Osteoblast (primary cell): ENCODE results near the gene CHRNA1. TPM values are rescaled to one million over a fixed set of nuclear protein-coding genes. Genes with fewer than 3 reads are reported as not detected.

ENCODE experiments used
- DNase-seq: peaks from one replicate; pipeline ENCODE4 v3.0.0; 2011; ENCODE audit warnings: low spot score, mixed read lengths; ENCODE audit not compliant: insufficient read length; ENCODE audit errors: missing footprints
- H2AFZ ChIP-seq: 2 replicates; pipeline ENCODE4 v1.6.0; 2011; ENCODE audit warnings: mild to moderate bottlenecking, low read length
- H3K27ac ChIP-seq: 2 replicates; pipeline ENCODE4 v1.5.1; 2011; ENCODE audit warnings: mild to moderate bottlenecking, low read depth, low read length, moderate library complexity
- H3K27me3 ChIP-seq: 2 replicates; pipeline ENCODE4 v1.6.0; 2012; ENCODE audit warnings: mild to moderate bottlenecking, control low read depth, inconsistent platforms, low read length, moderate library complexity; ENCODE audit not compliant: insufficient read depth
- H3K36me3 ChIP-seq: 2 replicates; pipeline ENCODE4 v1.5.1; 2011; ENCODE audit warnings: mild to moderate bottlenecking, low read length, control low read depth, moderate library complexity; ENCODE audit not compliant: insufficient read depth
- H3K4me1 ChIP-seq: 2 replicates; pipeline ENCODE4 v1.5.1; 2011; ENCODE audit warnings: mild to moderate bottlenecking, low read length, control low read depth, moderate library complexity; ENCODE audit not compliant: insufficient read depth
- H3K4me2 ChIP-seq: 2 replicates; pipeline ENCODE4 v1.6.0; 2011; ENCODE audit warnings: mild to moderate bottlenecking, low read length; ENCODE audit not compliant: insufficient read depth
- H3K4me3 ChIP-seq: fragments of 200-600 bp; sonication (generic); 3 replicates; pipeline ENCODE4 v1.5.1; 2012; ENCODE audit warnings: mild to moderate bottlenecking, low read length, inconsistent platforms; ENCODE audit not compliant: insufficient read depth
- H3K79me2 ChIP-seq: 2 replicates; pipeline ENCODE4 v1.6.0; 2012; ENCODE audit warnings: mild to moderate bottlenecking, low read length, control low read depth, inconsistent platforms; ENCODE audit not compliant: insufficient read depth
- H3K9me3 ChIP-seq: 2 replicates; pipeline ENCODE4 v1.5.1; 2011; ENCODE audit warnings: low read depth, low read length, control low read depth
- H4K20me1 ChIP-seq: 2 replicates; pipeline ENCODE4 v1.6.0; 2012; ENCODE audit warnings: mild to moderate bottlenecking, low read length, control low read depth; ENCODE audit not compliant: insufficient read depth
- CTCF ChIP-seq: IDR thresholded peaks from 2 replicates; pipeline ENCODE4 v1.5.1; 2011; ENCODE audit warnings: mild to moderate bottlenecking, low read depth, low read length, moderate library complexity; ENCODE audit errors: extremely low read depth
- total RNA-seq: library from RNA; depleted of rRNA; stranded (reverse); fragments of >200 nt; gene quantifications from 2 replicates; pipeline ENCODE4 v1.2.3, GENCODE V29; 2012

CHRNA1 gene
- total RNA-seq: not detected in 2 replicates

GRCh38 chr2:174764280-174765255 lies at the start of gene CHRNA1:
Gene CHRNA1, minus strand, starts transcription at chr2:174764472. Its CDS starts 78 bp downstream, at chr2:174764394.
- Histone ChIP-seq H4K20me1 (no peaks in the 10 kb centered on the region), H3K27ac (no peak within 1 kb of the TSS), H2AFZ (peak within 1 kb of the TSS; percentile 69), H3K79me2 (no peaks in the 10 kb centered on the region), H3K4me2 (peak within 1 kb of the TSS; percentile 60), H3K4me3 (peak within 1 kb of the TSS; percentile 41), H3K36me3 (no peaks in the 10 kb centered on the region), H3K27me3 (no peaks in the 10 kb centered on the region), H3K4me1 (peaks cover 14% of the 10 kb centered on the region), H3K9me3 (no peaks in the 10 kb centered on the region)
- no peak for TF ChIP-seq CTCF
- peak; percentile 89 for DNase-seq

GRCh38 chr2:174812037-174812436 lies 47.8 kb upstream of the CHRNA1 start:
- Histone ChIP-seq H3K79me2 (no peaks in the 10 kb centered on the region), H3K4me2 (no peak overlapping the region), H3K4me1 (peaks cover 19% of the 10 kb centered on the region), H4K20me1 (no peaks in the 10 kb centered on the region), H3K27me3 (no peaks in the 10 kb centered on the region), H3K4me3 (no peak overlapping the region), H2AFZ (no peak overlapping the region), H3K36me3 (peaks cover 4% of the 10 kb centered on the region), H3K27ac (no peak overlapping the region), H3K9me3 (no peaks in the 10 kb centered on the region)
- TF ChIP-seq CTCF: no peak
- no peak for DNase-seq

GRCh38 chr2:174807931-174808330 lies 43.7 kb upstream of the CHRNA1 start:
- DNase-seq: no peak
- Histone ChIP-seq H3K79me2 (no peaks in the 10 kb centered on the region), H2AFZ (peak overlapping the region; percentile 82), H3K27me3 (no peaks in the 10 kb centered on the region), H3K27ac (peak overlapping the region; percentile 72), H3K36me3 (peaks cover 7% of the 10 kb centered on the region), H3K4me3 (no peak overlapping the region), H3K9me3 (no peaks in the 10 kb centered on the region), H4K20me1 (no peaks in the 10 kb centered on the region), H3K4me1 (peaks cover 11% of the 10 kb centered on the region), H3K4me2 (peak overlapping the region; percentile 46)
- no peak for TF ChIP-seq CTCF

- Histone ChIP-seq H3K4me1 (peaks cover 20% of the 10 kb centered on the region), H2AFZ (no peak overlapping the region), H3K27me3 (no peaks in the 10 kb centered on the region), H3K79me2 (no peaks in the 10 kb centered on the region), H3K27ac (no peak overlapping the region), H3K9me3 (no peaks in the 10 kb centered on the region), H3K4me3 (no peak overlapping the region), H3K36me3 (peaks cover 7% of the 10 kb centered on the region), H4K20me1 (no peaks in the 10 kb centered on the region), H3K4me2 (no peak overlapping the region)
- no peak for TF ChIP-seq CTCF
- DNase-seq: no peak
Observed at GRCh38 chr2:174805803-174806202, 41.5 kb upstream of the CHRNA1 start.
